ENCODE measurements around the gene DDX5.
"Not testable (repeated sequence)": the region's sequence is repeated elsewhere in the genome, so short reads cannot be mapped to it uniquely, and the experiment has no call there.

The DDX5 gene

GRCh38 chr17:64471440-64471839, 34.6 kb downstream of the DDX5 start:
- DNase-seq (ENCODE audit: low spot score), result no peak
- in situ Hi-C loops (cut with MboI; ENCODE audit: low sequenced_read_pairs, unreplicated experiment), result no loop called here
- no peak for TF ChIP-seq CTCF (IDR thresholded peaks at IDR 0.05; ENCODE audit: borderline replicate concordance, control extremely low read depth, extremely low read depth, insufficient read depth, missing control alignments)

- TF ChIP-seq CTCF (IDR thresholded peaks at IDR 0.05; ENCODE audit: borderline replicate concordance, control extremely low read depth, extremely low read depth, insufficient read depth, missing control alignments), result no peak
- no peak for DNase-seq (ENCODE audit: low spot score)
- in situ Hi-C loops (cut with MboI; ENCODE audit: low sequenced_read_pairs, unreplicated experiment), result no loop called here
Measured at GRCh38 chr17:64470625-64471024, 35.5 kb downstream of the DDX5 start.

GRCh38 chr17:64466834-64467233, 39.3 kb downstream of the DDX5 start:
- in situ Hi-C loops (cut with MboI; ENCODE audit: low sequenced_read_pairs, unreplicated experiment); DNase-seq (ENCODE audit: low spot score): not testable (repeated sequence)

GRCh38 chr17:64466019-64466735, 39.9 kb downstream of the DDX5 start:
- no peak for DNase-seq (ENCODE audit: low spot score)
- in situ Hi-C loops (cut with MboI; ENCODE audit: low sequenced_read_pairs, unreplicated experiment), result no loop called here
- no peak for TF ChIP-seq CTCF (IDR thresholded peaks at IDR 0.05; ENCODE audit: borderline replicate concordance, control extremely low read depth, extremely low read depth, insufficient read depth, missing control alignments)

GRCh38 chr17:64461788-64462187, 44.3 kb downstream of the DDX5 start:
- no peak for TF ChIP-seq CTCF (IDR thresholded peaks at IDR 0.05; ENCODE audit: borderline replicate concordance, control extremely low read depth, extremely low read depth, insufficient read depth, missing control alignments)
- DNase-seq (ENCODE audit: low spot score), result no peak
- in situ Hi-C loops (cut with MboI; ENCODE audit: low sequenced_read_pairs, unreplicated experiment), result no loop called here

GRCh38 chr17:64460955-64461354, 45.1 kb downstream of the DDX5 start:
- no peak for DNase-seq (ENCODE audit: low spot score)
- no peak for TF ChIP-seq CTCF (IDR thresholded peaks at IDR 0.05; ENCODE audit: borderline replicate concordance, control extremely low read depth, extremely low read depth, insufficient read depth, missing control alignments)
- in situ Hi-C loops (cut with MboI; ENCODE audit: low sequenced_read_pairs, unreplicated experiment), result no loop called here

- in situ Hi-C loops (cut with MboI; ENCODE audit: low sequenced_read_pairs, unreplicated experiment), result not testable (repeated sequence)
Measured at GRCh38 chr17:64459818-64460217, 46.3 kb downstream of the DDX5 start.

GRCh38 chr17:64459284-64459747, 46.8 kb downstream of the DDX5 start:
- no peak for DNase-seq (ENCODE audit: low spot score)
- TF ChIP-seq CTCF (IDR thresholded peaks at IDR 0.05; ENCODE audit: borderline replicate concordance, control extremely low read depth, extremely low read depth, insufficient read depth, missing control alignments), result no peak
- in situ Hi-C loops (cut with MboI; ENCODE audit: low sequenced_read_pairs, unreplicated experiment), result no loop called here

More at GRCh38 chr17:64459818-64460217, 46.3 kb downstream of the DDX5 start:
- DNase-seq (ENCODE audit: low spot score), result not testable (repeated sequence)

Data from GM13976 (cell line).